ENCODE measurements around the gene FN3KRP.

DNA sequence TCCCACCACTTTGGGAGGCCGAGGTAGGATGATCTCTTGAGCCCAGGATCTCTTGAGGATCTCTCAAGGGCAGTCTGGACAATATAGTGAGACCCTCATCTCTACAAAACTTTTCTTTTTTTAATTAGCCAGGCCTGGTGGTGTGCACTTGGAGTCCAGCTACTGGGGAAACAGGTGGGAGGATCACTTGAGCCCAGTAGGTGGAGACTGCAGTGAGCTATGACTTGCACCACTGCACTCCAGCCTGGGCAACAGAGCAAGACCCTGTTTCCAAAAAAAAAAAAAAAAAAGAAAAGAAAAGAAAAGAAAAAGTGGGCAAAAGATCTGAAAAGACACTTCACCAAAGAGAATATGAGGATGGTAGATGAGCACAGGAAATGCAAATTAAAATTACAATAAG lies 33.0 kb upstream of the FN3KRP start:
- TF ChIP-seq, protein P1, sequence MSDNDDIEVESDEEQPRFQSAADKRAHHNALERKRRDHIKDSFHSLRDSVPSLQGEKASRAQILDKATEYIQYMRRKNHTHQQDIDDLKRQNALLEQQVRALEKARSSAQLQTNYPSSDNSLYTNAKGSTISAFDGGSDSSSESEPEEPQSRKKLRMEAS (IDR thresholded peaks at IDR 0.05; ENCODE audit: low read depth) = no peak
- TF ChIP-seq CTCF (IDR thresholded peaks at IDR 0.05) (no peak), TCF12 (IDR thresholded peaks at IDR 0.05) (no peak), MXI1 (IDR thresholded peaks at IDR 0.05; ENCODE audit: low read depth, low read length) (no peak), EP300 (IDR thresholded peaks at IDR 0.05; ENCODE audit: borderline replicate concordance in 1 of 2, low read depth in 1 of 2, low read length in 1 of 2) (no peak), REST (IDR thresholded peaks at IDR 0.05; ENCODE audit: low read depth, low read length) (no peak), RFX5 (IDR thresholded peaks at IDR 0.05; ENCODE audit: low read length) (no peak), MEF2A (IDR thresholded peaks at IDR 0.05; ENCODE audit: borderline replicate concordance, low read depth) (no peak), POLR2AphosphoS5 (IDR thresholded peaks at IDR 0.05; ENCODE audit: low read depth, low read length) (no peak), RAD21 (IDR thresholded peaks at IDR 0.05; ENCODE audit: low read length) (no peak)
- TF ChIP-seq, protein P2, sequence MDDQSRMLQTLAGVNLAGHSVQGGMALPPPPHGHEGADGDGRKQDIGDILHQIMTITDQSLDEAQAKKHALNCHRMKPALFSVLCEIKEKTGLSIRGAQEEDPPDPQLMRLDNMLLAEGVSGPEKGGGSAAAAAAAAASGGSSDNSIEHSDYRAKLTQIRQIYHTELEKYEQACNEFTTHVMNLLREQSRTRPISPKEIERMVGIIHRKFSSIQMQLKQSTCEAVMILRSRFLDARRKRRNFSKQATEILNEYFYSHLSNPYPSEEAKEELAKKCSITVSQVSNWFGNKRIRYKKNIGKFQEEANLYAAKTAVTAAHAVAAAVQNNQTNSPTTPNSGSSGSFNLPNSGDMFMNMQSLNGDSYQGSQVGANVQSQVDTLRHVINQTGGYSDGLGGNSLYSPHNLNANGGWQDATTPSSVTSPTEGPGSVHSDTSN (IDR thresholded peaks at IDR 0.05) = no peak

Data from SK-N-SH (cell line).